ENCODE measurements around the gene C9orf78. TPM values are rescaled to one million over a fixed set of nuclear protein-coding genes. Genes with fewer than 3 reads are reported as not detected.

Gene C9orf78
- total and polyA plus RNA-seq, 9 of the 15 experiments (the other 6 are each of a cell fraction or from before 2014, with no cell fraction given), result 94.6 to 266 (median 202) TPM

DNA sequence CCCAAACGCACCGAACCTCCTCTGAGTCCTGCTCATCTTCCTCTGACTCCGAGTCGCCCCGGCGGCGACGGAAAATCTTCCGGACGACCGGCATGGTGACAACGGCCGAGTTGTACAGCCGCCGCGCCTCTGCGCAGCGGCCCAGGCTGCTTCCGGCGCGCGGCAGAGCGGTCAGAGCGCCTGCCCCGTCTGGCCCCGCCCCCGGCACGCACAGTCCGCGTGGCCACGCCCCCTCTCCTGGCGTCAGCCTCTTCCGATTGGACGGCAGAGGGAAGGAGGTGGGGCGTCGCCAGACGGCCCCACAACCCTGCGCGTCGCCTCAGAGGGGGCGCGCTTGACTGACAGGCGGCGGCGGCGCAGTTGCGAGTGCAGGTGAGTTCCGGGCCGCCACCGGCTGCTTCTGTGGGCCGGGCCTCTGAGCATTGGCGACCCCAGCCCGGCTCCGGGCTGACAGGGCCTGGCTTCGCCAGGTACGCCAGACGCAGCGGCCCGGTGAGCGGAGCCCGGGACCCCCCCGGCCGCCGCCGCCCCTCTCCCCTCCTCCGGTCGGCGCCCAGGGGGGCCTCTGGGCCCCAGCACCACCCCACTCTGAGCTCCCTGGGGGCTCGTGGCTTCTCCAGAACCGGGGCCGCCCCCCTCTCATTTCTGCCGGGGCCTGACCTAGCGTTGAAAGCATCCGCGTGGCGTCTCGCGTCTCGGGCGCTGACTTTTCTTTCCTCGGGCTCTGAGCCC, at the start of gene C9orf78, which contains the start of gene USP20 (continued):
- TF ChIP-seq STAT6 (CRISPR knock-in tag; IDR thresholded peaks at IDR 0.05), result no peak
- TF ChIP-seq ATF7 (IDR thresholded peaks at IDR 0.05), result peak; percentile 89
- no peak for TF ChIP-seq TAF9B (IDR thresholded peaks at IDR 0.05; ENCODE audit: partially characterized antibody)
- no peak; the same call in 1 of the 2 replicates for TF ChIP-seq SMARCC2 (IDR thresholded peaks at IDR 0.05; ENCODE audit: low read depth)
- TF ChIP-seq SMAD1 (IDR thresholded peaks at IDR 0.05; ENCODE audit: low read depth, low read length, partially characterized antibody), result peak; percentile 44
- TF ChIP-seq RBM25 (IDR thresholded peaks at IDR 0.05; ENCODE audit: low read depth, low read length, severe bottlenecking), result peak; percentile 93
- peak; percentile 49; the same call in 1 of the 2 replicates for TF ChIP-seq GTF2E2 (tag; IDR thresholded peaks at IDR 0.05)
- no peak for TF ChIP-seq RFX7 (CRISPR knock-in tag; IDR thresholded peaks at IDR 0.05)
- TF ChIP-seq E2F6 (IDR thresholded peaks at IDR 0.05; ENCODE audit: borderline replicate concordance in 1 of 2, extremely low read depth in 1 of 2, insufficient read depth in 1 of 2, insufficient read length in 1 of 2, low read depth in 1 of 2, low read length in 1 of 2, poor library complexity in 1 of 2, severe bottlenecking in 1 of 2), result peak in 1 of 2 experiments; percentile 26
- TF ChIP-seq CEBPB (tag; IDR thresholded peaks at IDR 0.05), result no peak
- no peak for TF ChIP-seq ZNF232 (CRISPR knock-in tag; IDR thresholded peaks at IDR 0.05)
- TF ChIP-seq, protein P1, sequence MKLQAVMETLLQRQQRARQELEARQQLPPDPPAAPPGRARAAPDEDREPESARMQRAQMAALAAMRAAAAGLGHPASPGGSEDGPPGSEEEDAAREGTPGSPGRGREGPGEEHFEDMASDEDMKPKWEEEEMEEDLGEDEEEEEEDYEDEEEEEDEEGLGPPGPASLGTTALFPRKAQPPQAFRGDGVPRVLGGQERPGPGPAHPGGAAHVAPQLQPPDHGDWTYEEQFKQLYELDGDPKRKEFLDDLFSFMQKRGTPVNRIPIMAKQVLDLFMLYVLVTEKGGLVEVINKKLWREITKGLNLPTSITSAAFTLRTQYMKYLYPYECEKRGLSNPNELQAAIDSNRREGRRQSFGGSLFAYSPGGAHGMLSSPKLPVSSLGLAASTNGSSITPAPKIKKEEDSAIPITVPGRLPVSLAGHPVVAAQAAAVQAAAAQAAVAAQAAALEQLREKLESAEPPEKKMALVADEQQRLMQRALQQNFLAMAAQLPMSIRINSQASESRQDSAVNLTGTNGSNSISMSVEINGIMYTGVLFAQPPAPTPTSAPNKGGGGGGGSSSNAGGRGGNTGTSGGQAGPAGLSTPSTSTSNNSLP (IDR thresholded peaks at IDR 0.05; ENCODE audit: borderline replicate concordance, low read depth, low read length), result no peak
- TF ChIP-seq MTA2 (IDR thresholded peaks at IDR 0.05; ENCODE audit: low read depth), result no peak
- TF ChIP-seq ZNF143 (CRISPR knock-in tag; IDR thresholded peaks at IDR 0.05), result no peak
- peak; percentile 95 for TF ChIP-seq POLR2G (IDR thresholded peaks at IDR 0.05; ENCODE audit: low read depth, low read length)
- peak; percentile 95 for TF ChIP-seq MXI1 (IDR thresholded peaks at IDR 0.05; ENCODE audit: low read depth, low read length)
- peak in 1 of 2 experiments; percentile 76; a peak in 1 of 4 replicates for TF ChIP-seq TBL1XR1 (IDR thresholded peaks at IDR 0.05; ENCODE audit: low read length in 2 of 2)
- TF ChIP-seq POLR2A (conservative IDR thresholded peaks at IDR 0.05), result peak; percentile 95
- peak; percentile 99 for TF ChIP-seq BHLHE40 (IDR thresholded peaks at IDR 0.05; ENCODE audit: low read length)
- TF ChIP-seq, protein P2, sequence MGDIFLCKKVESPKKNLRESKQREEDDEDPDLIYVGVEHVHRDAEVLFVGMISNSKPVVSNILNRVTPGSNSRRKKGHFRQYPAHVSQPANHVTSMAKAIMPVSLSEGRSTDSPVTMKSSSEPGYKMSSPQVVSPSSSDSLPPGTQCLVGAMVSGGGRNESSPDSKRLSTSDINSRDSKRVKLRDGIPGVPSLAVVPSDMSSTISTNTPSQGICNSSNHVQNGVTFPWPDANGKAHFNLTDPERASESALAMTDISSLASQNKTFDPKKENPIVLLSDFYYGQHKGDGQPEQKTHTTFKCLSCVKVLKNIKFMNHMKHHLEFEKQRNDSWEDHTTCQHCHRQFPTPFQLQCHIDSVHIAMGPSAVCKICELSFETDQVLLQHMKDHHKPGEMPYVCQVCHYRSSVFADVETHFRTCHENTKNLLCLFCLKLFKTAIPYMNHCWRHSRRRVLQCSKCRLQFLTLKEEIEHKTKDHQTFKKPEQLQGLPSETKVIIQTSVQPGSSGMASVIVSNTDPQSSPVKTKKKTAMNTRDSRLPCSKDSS (IDR thresholded peaks at IDR 0.05; ENCODE audit: low read depth, partially characterized antibody), result no peak
